Right cardiac atrium (tissue), 5 donors: ENCODE measurements around the gene COLQ. TPM values are rescaled to one million over a fixed set of nuclear protein-coding genes. Genes with fewer than 3 reads are reported as not detected.
"Not testable (repeated sequence)": the region's sequence is repeated elsewhere in the genome, so short reads cannot be mapped to it uniquely, and the experiment has no call there.

Experiments used
- ATAC-seq, 2 donors: fragments of 200-7000 bp; cut with Tn5 transposase; one replicate each; pipeline versions ENCODE4 v1.8.0 to v1.9.1; 2020; ENCODE audit warnings: moderate library complexity in 2 of 2, mild to moderate bottlenecking in 1 of 2
- DNase-seq, 3 donors: peaks; one replicate each; pipeline ENCODE4 v3.0.0-alpha.2; 2020
- H3K27ac ChIP-seq: one replicate; pipeline ENCODE4 v1.5.1; 2013; ENCODE audit warnings: mild to moderate bottlenecking, low read length, control low read depth, moderate library complexity
- H3K27me3 ChIP-seq: one replicate; pipeline ENCODE4 v1.6.1; 2013; ENCODE audit not compliant: control insufficient read depth, insufficient read depth
- H3K4me1 ChIP-seq: one replicate; pipeline ENCODE4 v1.6.1; 2013; ENCODE audit warnings: low read length; ENCODE audit not compliant: control insufficient read depth, insufficient read depth
- H3K4me3 ChIP-seq: one replicate; pipeline ENCODE4 v1.5.1; 2013; ENCODE audit warnings: low read length, control low read depth
- H3K9me3 ChIP-seq: one replicate; pipeline ENCODE4 v1.6.1; 2013; ENCODE audit warnings: low read length; ENCODE audit not compliant: control insufficient read depth
- WGBS: extraction: QIAGEN DNeasy Blood & Tissue Kit; methylation state at CpG from one replicate; pipeline ENCODE4 v1.1.7; 2013; 5-methylcytosine and 5-hydroxymethylcytosine counted together
- intact Hi-C, 4 donors: fragments of 100-400 bp; cut with DNase I; formaldehyde crosslinking; loops; one replicate each; pipeline versions ENCODE4 v1.11.0 to v1.14.0; 2022 to 2023
- polyA plus RNA-seq: library from polyadenylated mRNA; stranded (reverse); fragments of 200-250 nt; gene quantifications from one replicate; pipeline ENCODE4 v1.2.3, GENCODE V29; 2013
- total RNA-seq, 4 donors: library from RNA; stranded (reverse); fragmentation: NEBNext Ultra II Directional; extraction: Animal tissue kit (Norgen Biotek cat#: 25700); gene quantifications; one replicate each; pipeline ENCODE4 v1.2.1, GENCODE V29; 2021
- donor health status: healthy with polysubstance abuse.
- donor health status: DM: no; HTN: yes; CAD: no.
- donor health status: DM: no; HTN: no; CAD: no.
- donor health status: DM: no; HTN: yes; CAD: no; lungs with severe emphysema.
- donor health status: DM: yes; HTN: yes; CAD: no.

The COLQ gene
- total and polyA plus RNA-seq, 5 donors = 1.7 to 18.9 (median 3.9) TPM

- 92% methylated on average over 4 of the region's 4 CpGs for WGBS
- peaks cover 6% of the 10 kb centered on the region for H3K4me1 ChIP-seq
- no peaks in the 10 kb centered on the region for H3K9me3 ChIP-seq
- DNase-seq = no peak
- H3K4me3 ChIP-seq = no peak overlapping the region
- no peaks in the 10 kb centered on the region for H3K27me3 ChIP-seq
- H3K27ac ChIP-seq = no peak overlapping the region
- intact Hi-C loops = no loop called here
- no peak for ATAC-seq
Measured at GRCh38 chr3:15492847-15493360, 28.6 kb downstream of the COLQ start.

- H3K27ac ChIP-seq = no peak overlapping the region
- DNase-seq (no peak), ATAC-seq (no peak)
- no peak overlapping the region for H3K4me3 ChIP-seq
- H3K9me3 ChIP-seq = no peaks in the 10 kb centered on the region
- H3K27me3 ChIP-seq = no peaks in the 10 kb centered on the region
- WGBS = 94% methylated on average over 8 of the region's 8 CpGs
- intact Hi-C loops = no loop called here
- peaks cover 5% of the 10 kb centered on the region for H3K4me1 ChIP-seq
Measured at GRCh38 chr3:15491143-15491542, 30.4 kb downstream of the COLQ start.

- 95% methylated on average over 2 of the region's 2 CpGs for WGBS
Measured at GRCh38 chr3:15490158-15490557, 31.3 kb downstream of the COLQ start.

GRCh38 chr3:15488002-15488401 is 33.5 kb downstream of the COLQ start:
- no peak overlapping the region for H3K27ac ChIP-seq
- intact Hi-C loops = no loop called here
- H3K27me3 ChIP-seq = no peaks in the 10 kb centered on the region
- no peaks in the 10 kb centered on the region for H3K4me1 ChIP-seq
- DNase-seq (no peak), ATAC-seq (no peak)
- no peak overlapping the region for H3K4me3 ChIP-seq
- 94% methylated on average over 9 of the region's 9 CpGs for WGBS
- H3K9me3 ChIP-seq = no peaks in the 10 kb centered on the region

More at GRCh38 chr3:15490158-15490557, 31.3 kb downstream of the COLQ start:
- DNase-seq (no peak), ATAC-seq (no peak)
- H3K4me3 ChIP-seq = no peak overlapping the region
- no peaks in the 10 kb centered on the region for H3K9me3 ChIP-seq
- peaks cover 5% of the 10 kb centered on the region for H3K4me1 ChIP-seq
- intact Hi-C loops = no loop called here
- H3K27ac ChIP-seq = no peak overlapping the region
- H3K27me3 ChIP-seq = no peaks in the 10 kb centered on the region

- Histone ChIP-seq H3K9me3 (no peaks in the 10 kb centered on the region), H3K4me1 (no peaks in the 10 kb centered on the region), H3K4me3 (no peak overlapping the region), H3K27me3 (no peaks in the 10 kb centered on the region), H3K27ac (no peak overlapping the region)
- 92% methylated on average over 4 of the region's 4 CpGs for WGBS
- intact Hi-C loops = no loop called here
- no peak for DNase-seq
- ATAC-seq = no peak
Measured at GRCh38 chr3:15486979-15487378, 34.5 kb downstream of the COLQ start.

- Histone ChIP-seq H3K27ac (no peak overlapping the region), H3K27me3 (no peaks in the 10 kb centered on the region), H3K4me3 (no peak overlapping the region), H3K9me3 (no peaks in the 10 kb centered on the region), H3K4me1 (no peaks in the 10 kb centered on the region)
- intact Hi-C loops = no loop called here
- no peak for DNase-seq
- 73% methylated on average over 2 of the region's 2 CpGs for WGBS
- no peak for ATAC-seq
Measured at GRCh38 chr3:15486020-15486419, 35.5 kb downstream of the COLQ start.

GRCh38 chr3:15484551-15484950 is 37.0 kb downstream of the COLQ start:
- H3K27ac ChIP-seq, DNase-seq, H3K27me3 ChIP-seq, H3K4me3 ChIP-seq, ATAC-seq, H3K4me1 ChIP-seq, H3K9me3 ChIP-seq, intact Hi-C loops: not testable (repeated sequence)
- 97% methylated on average over 6 of the region's 6 CpGs for WGBS

- H3K27ac ChIP-seq = no peak overlapping the region
- peak in 1 of 2 donors; percentile 22 for ATAC-seq
- intact Hi-C loops = no loop called here
- DNase-seq = no peak
- no peaks in the 10 kb centered on the region for H3K9me3 ChIP-seq
- H3K4me3 ChIP-seq = no peak overlapping the region
- peaks cover 7% of the 10 kb centered on the region for H3K4me1 ChIP-seq
- H3K27me3 ChIP-seq = no peaks in the 10 kb centered on the region
Measured at GRCh38 chr3:15479400-15480224, 41.9 kb downstream of the COLQ start.

- Histone ChIP-seq H3K27ac (no peak overlapping the region), H3K4me1 (peaks cover 7% of the 10 kb centered on the region), H3K4me3 (no peak overlapping the region), H3K9me3 (no peaks in the 10 kb centered on the region), H3K27me3 (no peaks in the 10 kb centered on the region)
- no peak for DNase-seq
- intact Hi-C loops = no loop called here
- 67% methylated on average over 5 of the region's 5 CpGs for WGBS
- peak; percentile 43 to 50 for ATAC-seq
Measured at GRCh38 chr3:15478640-15478979, 42.9 kb downstream of the COLQ start.

GRCh38 chr3:15477951-15478639 is 43.4 kb downstream of the COLQ start:
- H3K27ac ChIP-seq = no peak overlapping the region

GRCh38 chr3:15476378-15476777 is 45.1 kb downstream of the COLQ start:
- intact Hi-C loops = no loop called here
- no peak overlapping the region for H3K4me3 ChIP-seq
- H3K4me1 ChIP-seq = peaks cover 7% of the 10 kb centered on the region
- H3K27ac ChIP-seq = no peak overlapping the region
- no peaks in the 10 kb centered on the region for H3K27me3 ChIP-seq
- ATAC-seq (no peak), DNase-seq (no peak)
- no peaks in the 10 kb centered on the region for H3K9me3 ChIP-seq
- WGBS = 61% methylated on average over 3 of the region's 3 CpGs

More at GRCh38 chr3:15477951-15478639, 43.4 kb downstream of the COLQ start:
- DNase-seq (no peak), ATAC-seq (peak; percentile 64 to 65)
- 58% methylated on average over 6 of the region's 6 CpGs for WGBS
- no peaks in the 10 kb centered on the region for H3K9me3 ChIP-seq
- H3K4me3 ChIP-seq = no peak overlapping the region
- no peaks in the 10 kb centered on the region for H3K27me3 ChIP-seq
- intact Hi-C loops = no loop called here
- H3K4me1 ChIP-seq = peaks cover 7% of the 10 kb centered on the region
